Ascending aorta (tissue), 2 donors: ENCODE results near the gene CCDC33. TPM values are rescaled to one million over a fixed set of nuclear protein-coding genes. Genes with fewer than 3 reads are reported as not detected.

ENCODE experiments used
- DNase-seq, 2 donors: peaks; one replicate each; pipeline ENCODE4 v3.0.0-alpha.2; 2019; ENCODE audit warnings: low spot score in 2 of 2
- H3K27ac ChIP-seq, 2 donors: fragments of 200-600 bp; sonication (generic); one replicate each; pipeline ENCODE4 v1.5.1; 2016 to 2017; ENCODE audit warnings: mild to moderate bottlenecking in 1 of 2
- H3K27me3 ChIP-seq: fragments of 200-600 bp; sonication (generic); one replicate; pipeline ENCODE4 v1.5.1; 2017
- H3K36me3 ChIP-seq, 2 donors: fragments of 200-600 bp; sonication (generic); one replicate each; pipeline ENCODE4 v1.5.1; 2016
- H3K4me1 ChIP-seq, 2 donors: fragments of 200-600 bp; sonication (generic); one replicate each; pipeline ENCODE4 v1.5.1; 2016 to 2017; ENCODE audit warnings: mild to moderate bottlenecking in 1 of 2
- H3K4me3 ChIP-seq, 2 donors: fragments of 200-600 bp; sonication (generic); one replicate each; pipeline ENCODE4 v1.5.1; 2016 to 2017; ENCODE audit warnings: mild to moderate bottlenecking in 1 of 2
- H3K9me3 ChIP-seq, 2 donors: fragments of 200-600 bp; sonication (generic); one replicate each; pipeline ENCODE4 v1.5.1; 2016
- CTCF ChIP-seq, 3 experiments: fragments of 200-600 bp in 2 of 3; fragments of 450-650 bp in 1 of 3; sonication (generic) in 2 of 3; IDR thresholded peaks; one replicate each; pipeline ENCODE4 v1.5.1; 2016 to 2019; ENCODE audit warnings: antibody characterized with exemption in 3 of 3, mild to moderate bottlenecking in 1 of 3, moderate library complexity in 1 of 3
- intact Hi-C: fragments of 100-400 bp; cut with DNase I; formaldehyde crosslinking; loops from one replicate; pipeline ENCODE4 v1.15.1; 2023
- total RNA-seq: library from RNA; depleted of rRNA; stranded (reverse); fragments of >200 nt; gene quantifications from one replicate; pipeline ENCODE4 v1.1.0, GENCODE V29; 2016

Gene CCDC33
- total RNA-seq, 1 donor from 2014 or later: not detected

GRCh38 chr15:74194572-74195559, 41.3 kb upstream of the CCDC33 start:
- intact Hi-C loops: no loop called here
- TF ChIP-seq CTCF (IDR thresholded peaks at IDR 0.05): no peak
- Histone ChIP-seq H3K36me3 (no peaks in the 10 kb centered on the region), H3K4me3 (no peak overlapping the region), H3K9me3 (no peaks in the 10 kb centered on the region), H3K27me3 (no peaks in the 10 kb centered on the region), H3K4me1 (peaks cover 0 to 3% of the 10 kb centered on the region in 2 donors), H3K27ac (no peak overlapping the region)
- DNase-seq: no peak

- no peak for DNase-seq
- H3K4me3 ChIP-seq: no peak overlapping the region
- H3K9me3 ChIP-seq: no peaks in the 10 kb centered on the region
- H3K27ac ChIP-seq: no peak overlapping the region
- no peaks in the 10 kb centered on the region for H3K27me3 ChIP-seq
- no peaks in the 10 kb centered on the region for H3K36me3 ChIP-seq
- no peak for TF ChIP-seq CTCF (IDR thresholded peaks at IDR 0.05)
- intact Hi-C loops: no loop called here
- H3K4me1 ChIP-seq: peaks cover 9 to 14% of the 10 kb centered on the region in 2 donors
These were observed 40.0 kb upstream of the CCDC33 start for GRCh38 chr15:74196175-74196574.

DNA sequence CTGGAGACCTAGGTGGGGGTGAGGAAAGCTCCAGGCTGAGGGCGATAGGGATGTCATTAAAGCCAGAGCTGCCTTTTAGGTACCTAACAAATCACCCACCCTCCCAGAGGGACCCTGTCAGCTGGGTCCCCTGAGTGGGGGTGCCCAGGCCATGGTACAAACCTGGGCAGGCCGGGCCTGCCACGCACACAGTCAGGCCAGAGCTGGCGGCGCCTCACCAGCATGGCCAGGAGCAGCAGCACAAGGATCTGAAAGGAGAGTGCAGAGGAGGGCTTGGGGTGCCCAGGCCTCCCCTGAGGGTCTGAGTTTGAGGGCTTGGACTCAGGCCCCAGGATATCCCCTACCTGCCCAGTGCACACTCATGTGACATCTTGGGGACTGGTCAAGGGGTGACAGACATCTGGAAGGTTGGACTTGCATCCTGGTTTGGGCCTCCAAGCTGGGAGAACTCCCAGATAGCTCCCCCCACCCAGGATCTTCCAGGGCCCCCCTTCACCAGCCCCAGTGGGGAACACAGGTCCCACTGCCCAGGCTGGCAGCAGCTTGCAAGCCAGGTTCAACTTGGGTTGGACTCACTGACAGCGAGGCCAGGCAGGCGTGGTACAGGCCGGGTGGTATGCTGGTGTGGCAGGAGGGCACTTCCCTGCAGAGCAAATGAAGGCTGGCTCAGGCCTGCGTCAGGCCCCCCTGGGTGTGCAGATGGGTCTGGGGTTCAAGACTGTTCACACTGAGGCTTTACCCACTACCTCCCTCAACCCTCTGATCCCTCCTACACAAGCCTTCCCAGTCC, 38.8 kb upstream of the CCDC33 start:
- Histone ChIP-seq H3K9me3 (no peaks in the 10 kb centered on the region), H3K4me1 (peaks cover 11 to 14% of the 10 kb centered on the region in 2 donors), H3K27ac (no peak overlapping the region), H3K27me3 (no peaks in the 10 kb centered on the region), H3K4me3 (no peak overlapping the region), H3K36me3 (no peaks in the 10 kb centered on the region)
- no peak for TF ChIP-seq CTCF (IDR thresholded peaks at IDR 0.05)
- intact Hi-C loops: no loop called here
- no peak for DNase-seq

- H3K4me1 ChIP-seq: peaks cover 12 to 19% of the 10 kb centered on the region in 2 donors
- no peak overlapping the region for H3K4me3 ChIP-seq
- no peak overlapping the region for H3K27ac ChIP-seq
- H3K27me3 ChIP-seq: no peaks in the 10 kb centered on the region
- no peak for TF ChIP-seq CTCF (IDR thresholded peaks at IDR 0.05)
- H3K36me3 ChIP-seq: no peaks in the 10 kb centered on the region
- intact Hi-C loops: no loop called here
- H3K9me3 ChIP-seq: no peaks in the 10 kb centered on the region
- no peak for DNase-seq
These were observed 36.9 kb upstream of the CCDC33 start for GRCh38 chr15:74199297-74199652.

DNA sequence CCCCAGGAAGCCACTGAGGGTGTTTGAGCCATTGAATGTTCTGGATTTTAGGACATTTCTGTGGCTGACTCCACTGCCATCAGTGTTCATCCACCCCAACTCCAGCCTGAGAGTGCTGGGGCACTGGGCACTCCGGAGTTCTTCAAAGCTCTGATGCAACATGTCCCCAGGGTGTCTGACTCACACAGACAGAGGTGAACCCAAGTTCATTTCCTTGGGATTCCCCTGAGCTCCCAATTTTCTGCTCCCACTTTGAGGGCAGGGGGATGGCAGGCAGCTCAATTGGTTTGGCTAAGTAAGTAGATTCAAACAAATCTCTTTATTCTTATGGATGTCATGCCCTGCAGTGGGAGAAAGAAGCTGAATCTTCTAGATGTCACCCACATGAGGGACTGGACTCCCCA, 35.7 kb upstream of the CCDC33 start:
- no peak for TF ChIP-seq CTCF (IDR thresholded peaks at IDR 0.05)
- Histone ChIP-seq H3K4me1 (peaks cover 18 to 29% of the 10 kb centered on the region in 2 donors), H3K27ac (peak overlapping the region in 1 of 2 donors; percentile 9), H3K9me3 (no peaks in the 10 kb centered on the region), H3K4me3 (no peak overlapping the region), H3K27me3 (no peaks in the 10 kb centered on the region), H3K36me3 (no peaks in the 10 kb centered on the region)
- intact Hi-C loops: loop anchor here (5.0 kb wide), 1 partner anchor 43 kb away; no protein-coding TSS in a partner anchor
- peak in 1 of 2 donors; percentile 80 for DNase-seq
